HepG2 (cell line): Measurements from ENCODE around the gene PLEKHA5. TPM values are rescaled to one million over a fixed set of nuclear protein-coding genes. Genes with fewer than 3 reads are reported as not detected.

Experiments used
- ATAC-seq: fragments of 200-7000 bp; cut with Tn5 transposase; 3 replicates; pipeline ENCODE4 v1.9.1; 2020; ENCODE audit warnings: mild to moderate bottlenecking, moderate library complexity
- BruUV-seq: library from RNA; stranded (reverse); fragments of 400-500 nt; replicated peaks from 2 replicates; lab custom pipeline; 2021; lab: Mats Ljungman, UMichigan
- CTCF ChIA-PET: fragments of 300-600 bp; formaldehyde crosslinking; extraction: SDS; loops from one replicate; lab custom pipeline; 2021; ENCODE audit warnings: low total read pairs, inconsistent platforms, low intra/inter-chr PET ratio; lab: Yijun Ruan, JAX
- POLR2A ChIA-PET: fragments of 350-600 bp; sonication (Branson Sonifier 250); formaldehyde crosslinking; loops from one replicate; lab custom pipeline; 2020; ENCODE audit warnings: antibody characterized with exemption, inconsistent platforms; lab: Yijun Ruan, JAX
- DNase-seq: peaks from one replicate; pipeline ENCODE4 v3.0.0-alpha.2; 2015; ENCODE audit warnings: low spot score
- FAIRE-seq: peaks from 3 replicates; lab custom pipeline; 2011; peaks lifted over from hg19 to GRCh38; lab: Jason Lieb, UNC
- H2AFZ ChIP-seq: one replicate; pipeline ENCODE4 v1.6.1; 2011; ENCODE audit warnings: low read length, inconsistent platforms
- H3K27ac ChIP-seq: fragments of 300-600 bp; 3 replicates; pipeline ENCODE4 v1.8.0; 2011; ENCODE audit warnings: mixed run types, mild to moderate bottlenecking, mixed read lengths, low read length, inconsistent platforms; ENCODE audit not compliant: insufficient read depth; ENCODE audit errors: extremely low read length
- H3K27me3 ChIP-seq, 2 experiments: fragments of 200-600 bp in 1 of 2; 2 replicates in 1 of 2; 3 replicates in 1 of 2; pipeline versions ENCODE4 v1.6.0 to v1.8.0; 2011; ENCODE audit warnings: low read length in 2 of 2, mild to moderate bottlenecking in 2 of 2, moderate library complexity in 2 of 2, inconsistent platforms in 1 of 2; ENCODE audit not compliant: insufficient read depth in 2 of 2, control insufficient read depth in 1 of 2
- H3K36me3 ChIP-seq, 2 experiments: fragments of 200-600 bp in 1 of 2; replicated peaks in 1 of 2; 2 replicates in 1 of 2; 3 replicates in 1 of 2; pipeline versions ENCODE4 v1.5.1 to v1.8.0; 2011; ENCODE audit warnings: low read length in 2 of 2, inconsistent platforms in 1 of 2; ENCODE audit not compliant: insufficient read depth in 2 of 2, control insufficient read depth in 1 of 2
- H3K4me1 ChIP-seq: 2 replicates; pipeline ENCODE4 v1.5.1; 2012; ENCODE audit warnings: low read length, inconsistent platforms; ENCODE audit not compliant: insufficient read depth
- H3K4me2 ChIP-seq: 2 replicates; pipeline ENCODE4 v1.6.0; 2011; ENCODE audit warnings: low read depth, low read length, inconsistent platforms
- H3K4me3 ChIP-seq, 3 experiments: fragments of 200-600 bp in 1 of 3; sonication (generic), shearing (Covaris generic) in 1 of 3; replicated peaks in 1 of 3; 2 replicates each; pipeline ENCODE4 v1.5.1; 2011 to 2016; ENCODE audit warnings: low read length in 3 of 3, inconsistent platforms in 2 of 3, low read depth in 2 of 3, mild to moderate bottlenecking in 2 of 3, control low read depth in 1 of 3, mixed read lengths in 1 of 3; ENCODE audit not compliant: insufficient read depth in 1 of 3
- H3K79me2 ChIP-seq: one replicate; pipeline ENCODE4 v1.6.1; 2011; ENCODE audit warnings: low read length, inconsistent platforms; ENCODE audit not compliant: insufficient read depth
- H3K9ac ChIP-seq: 2 replicates; pipeline ENCODE4 v1.6.0; 2011; ENCODE audit warnings: mild to moderate bottlenecking, low read depth, low read length, inconsistent platforms; ENCODE audit not compliant: insufficient read depth
- H3K9me3 ChIP-seq: 2 replicates; pipeline ENCODE4 v1.5.1; 2012; ENCODE audit warnings: mild to moderate bottlenecking, low read length
- H4K20me1 ChIP-seq: 2 replicates; pipeline ENCODE4 v1.6.0; 2011; ENCODE audit warnings: inconsistent platforms, mild to moderate bottlenecking, low read length, moderate library complexity; ENCODE audit not compliant: insufficient read depth
- CREB1 ChIP-seq, 2 experiments: fragments of 450-650 bp in 1 of 2; IDR thresholded peaks; 2 replicates each; pipeline ENCODE4 v1.6.1; 2016 to 2017; ENCODE audit warnings: control low read depth in 1 of 2, mild to moderate bottlenecking in 1 of 2, missing compliant biosample characterization in 1 of 2, missing genetic modification characterization in 1 of 2
- GRHL1 ChIP-seq: sonication (generic); formaldehyde crosslinking; conservative IDR thresholded peaks from 2 replicates; pipeline ENCODE4 v1.8.0; 2022; ENCODE audit warnings: missing genetic modification reagents
- HNF1A ChIP-seq, 2 experiments: sonication (generic) in 1 of 2; formaldehyde crosslinking in 1 of 2; IDR thresholded peaks; 2 replicates each; pipeline versions ENCODE4 v1.4.0 to v1.6.1; 2016 to 2020; ENCODE audit warnings: borderline replicate concordance in 1 of 2, low read depth in 1 of 2, mild to moderate bottlenecking in 1 of 2, missing genetic modification reagents in 1 of 2
- HOXA5 ChIP-seq: sonication (generic); formaldehyde crosslinking; IDR thresholded peaks from 2 replicates; pipeline ENCODE4 v1.4.0; 2020; ENCODE audit warnings: missing genetic modification reagents
- NKX3-1 ChIP-seq: sonication (generic); formaldehyde crosslinking; IDR thresholded peaks from 2 replicates; pipeline ENCODE4 v1.5.0; 2020; ENCODE audit warnings: missing genetic modification reagents
- SUZ12 ChIP-seq: fragments of 150-350 bp; IDR thresholded peaks from 2 replicates; pipeline ENCODE4 v1.6.1; 2014; ENCODE audit warnings: low read depth, low read length
- TBL1XR1 ChIP-seq: fragments of 150-350 bp; IDR thresholded peaks from 2 replicates; pipeline ENCODE4 v1.6.1; 2014; ENCODE audit warnings: borderline replicate concordance, low read length; ENCODE audit not compliant: partially characterized antibody
- TP53 ChIP-seq: sonication (generic); formaldehyde crosslinking; conservative IDR thresholded peaks from 2 replicates; pipeline ENCODE4 v1.4.0; 2020; ENCODE audit warnings: missing genetic modification reagents
- WIZ ChIP-seq: sonication (generic); formaldehyde crosslinking; IDR thresholded peaks from 2 replicates; pipeline ENCODE4 v1.5.1; 2020; ENCODE audit warnings: mild to moderate bottlenecking, missing genetic modification reagents
- ZNF770 ChIP-seq: sonication (generic); formaldehyde crosslinking; IDR thresholded peaks from 2 replicates; pipeline ENCODE4 v1.5.0; 2020; ENCODE audit warnings: mild to moderate bottlenecking, missing genetic modification reagents
- WGBS: methylation state at CpG from one replicate; pipeline ENCODE4 v1.1.6; 2017; ENCODE audit warnings: low lambda C conversion rate; 5-methylcytosine and 5-hydroxymethylcytosine counted together
- in situ Hi-C: cut with HindIII; loops from 2 replicates; pipeline ENCODE4 v1.10.0; 2017; ENCODE audit warnings: low pct_unique_long_range_greater_than_20kb; ENCODE audit not compliant: extremely low pct_ligation_motif_present
- intact Hi-C: fragments of 100-400 bp; cut with micrococcal nuclease; formaldehyde crosslinking; loops from one replicate; pipeline ENCODE4 v1.10.0; 2022; ENCODE audit not compliant: unreplicated experiment
- polyA plus RNA-seq, 8 experiments: library from polyadenylated mRNA; depleted of rRNA in 3 of 8; stranded (reverse) in 7 of 8; unstranded in 1 of 8; fragments of >200 nt; fragmentation: Illumina TruSeq in 4 of 8; extraction: Trizol in 4 of 8; gene quantifications; 2 replicates each; pipeline versions ENCODE4 v1.2.1 to v1.2.3, GENCODE V29; 2011 to 2016; ENCODE audit warnings: low read depth in 4 of 8, missing spikeins in 1 of 8, mixed read lengths in 1 of 8; ENCODE audit not compliant: insufficient read depth in 1 of 8
- total RNA-seq, 5 experiments: library from RNA; depleted of rRNA; stranded (reverse); fragments of >200 nt; fragmentation: Illumina TruSeq; extraction: Trizol; gene quantifications; 2 replicates each; pipeline ENCODE4 v1.2.3, GENCODE V29; 2016; ENCODE audit warnings: low read depth in 1 of 5
- TF ChIP-seq, protein P1 (sequence below): sonication (generic); formaldehyde crosslinking; IDR thresholded peaks from 2 replicates; pipeline ENCODE4 v1.9.0; 2021; ENCODE audit warnings: missing genetic modification reagents, borderline replicate concordance

The PLEKHA5 gene
- total and polyA plus RNA-seq, 2 of the 13 experiments (the other 11 are each of a cell fraction or from before 2014, with no cell fraction given), result 4.2 to 15.4 TPM

DNA sequence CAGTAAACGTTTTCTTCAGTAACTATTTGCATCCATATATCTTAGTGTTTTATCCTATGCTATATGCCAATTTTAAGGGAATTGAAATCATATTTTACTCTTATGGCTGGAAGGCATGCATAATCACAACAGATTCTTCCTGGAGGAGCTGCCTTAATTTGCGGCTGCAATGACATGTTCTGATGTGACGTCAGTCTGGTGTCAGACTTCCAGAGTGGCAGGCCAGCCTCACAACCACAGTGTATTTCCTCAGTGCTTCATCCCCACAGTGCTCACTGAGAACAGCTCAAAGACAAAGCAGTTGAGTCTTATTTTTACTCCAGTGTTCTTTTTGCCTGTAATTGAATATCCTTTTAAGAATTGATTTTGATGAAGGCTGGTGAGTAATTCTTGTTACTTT is 107.1 kb downstream of the PLEKHA5 start (continued):
- TF ChIP-seq NKX3-1 (no peak), TBL1XR1 (no peak)
- TF ChIP-seq, all 625 proteins: peak for 0

- no peaks in the 10 kb centered on the region for H3K79me2 ChIP-seq
- no TSS peak for BruUV-seq
- no peak overlapping the region for H3K9ac ChIP-seq
- intact Hi-C loops, result no loop called here
- H3K27me3 ChIP-seq, result no peaks in the 10 kb centered on the region
- peaks cover 26% of the 10 kb centered on the region for H3K4me1 ChIP-seq
- 0 out of 2 replicates have a peak, but pooled peaks cover 2% of the 10 kb centered on the region for H4K20me1 ChIP-seq
- H2AFZ ChIP-seq, result no peak overlapping the region
- TF ChIP-seq GRHL1 (CRISPR knock-in tag), result no peak
- no peak for TF ChIP-seq SUZ12
- TF ChIP-seq WIZ, result no peak
- no peak for TF ChIP-seq TP53 (CRISPR knock-in tag)
- TF ChIP-seq HOXA5 (CRISPR knock-in tag), result no peak
- peak; percentile 38; the same call in 1 of the 2 replicates for TF ChIP-seq CREB1 (IDR thresholded peaks at IDR 0.05)
- no peak for TF ChIP-seq CREB1 (CRISPR knock-in tag; IDR thresholded peaks at IDR 0.05)
- TF ChIP-seq HNF1A (IDR thresholded peaks at IDR 0.05; ENCODE audit: low read depth), result no peak
- TF ChIP-seq HNF1A (CRISPR knock-in tag; IDR thresholded peaks at IDR 0.05; ENCODE audit: borderline replicate concordance), result no peak
- TF ChIP-seq ZNF770 (CRISPR knock-in tag), result no peak
- TF ChIP-seq, protein P1, sequence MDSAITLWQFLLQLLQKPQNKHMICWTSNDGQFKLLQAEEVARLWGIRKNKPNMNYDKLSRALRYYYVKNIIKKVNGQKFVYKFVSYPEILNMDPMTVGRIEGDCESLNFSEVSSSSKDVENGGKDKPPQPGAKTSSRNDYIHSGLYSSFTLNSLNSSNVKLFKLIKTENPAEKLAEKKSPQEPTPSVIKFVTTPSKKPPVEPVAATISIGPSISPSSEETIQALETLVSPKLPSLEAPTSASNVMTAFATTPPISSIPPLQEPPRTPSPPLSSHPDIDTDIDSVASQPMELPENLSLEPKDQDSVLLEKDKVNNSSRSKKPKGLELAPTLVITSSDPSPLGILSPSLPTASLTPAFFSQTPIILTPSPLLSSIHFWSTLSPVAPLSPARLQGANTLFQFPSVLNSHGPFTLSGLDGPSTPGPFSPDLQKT, result no peak
- TF ChIP-seq, all 625 proteins: peak for 1
- WGBS, result 95% methylated on average over 3 of the region's 3 CpGs
- Histone ChIP-seq H3K27ac (no peak overlapping the region), H3K9me3 (no peaks in the 10 kb centered on the region), H3K36me3 (no peaks in the 10 kb centered on the region), H3K4me2 (no peak overlapping the region), H3K4me3 (no peak overlapping the region)
- DNase-seq (no peak), ATAC-seq (no peak), FAIRE-seq (no peak)
- ChIA-PET CTCF (no interaction called here), POLR2A (no interaction called here)
- in situ Hi-C loops, result no loop called here
Measured at GRCh38 chr12:19238540-19238939, 109.0 kb downstream of the PLEKHA5 start.
